Common myeloid progenitor, CD34-positive (primary cell): Measurements from ENCODE around the gene ABCA2.

Experiments used
- CTCF ChIA-PET: fragments of 350-600 bp; sonication (Branson Sonifier 250); formaldehyde crosslinking; loops from one replicate; lab custom pipeline; 2021; ENCODE audit warnings: antibody characterized with exemption; lab: Charles Lee
- POLR2A ChIA-PET: fragments of 350-600 bp; sonication (Branson Sonifier 250); formaldehyde crosslinking; loops from one replicate; lab custom pipeline; 2021; ENCODE audit warnings: antibody characterized with exemption; lab: Charles Lee
- DNase-seq, 3 donors: peaks; one replicate each; pipeline versions ENCODE4 v3.0.0 to v3.0.0-alpha.2; 2013
- H3K27ac ChIP-seq, 2 experiments: 1 replicate in 1 of 2; 2 replicates in 1 of 2; pipeline ENCODE4 v1.7.0; 2013; ENCODE audit warnings: inconsistent platforms in 2 of 2, low read length in 2 of 2, mild to moderate bottlenecking in 2 of 2, low read depth in 1 of 2, moderate library complexity in 1 of 2; ENCODE audit not compliant: severe bottlenecking in 2 of 2, insufficient read depth in 1 of 2, poor library complexity in 1 of 2
- H3K27me3 ChIP-seq, 5 experiments: replicated peaks in 2 of 5; 1 replicate in 3 of 5; 2 replicates in 2 of 5; pipeline versions ENCODE4 v1.6.1 to v1.7.0; 2013; ENCODE audit warnings: low read length in 4 of 5, mild to moderate bottlenecking in 2 of 5, moderate library complexity in 2 of 5, inconsistent platforms in 1 of 5; ENCODE audit not compliant: insufficient read depth in 5 of 5, control insufficient read depth in 4 of 5
- H3K36me3 ChIP-seq, 4 experiments: 1 replicate in 2 of 4; 2 replicates in 2 of 4; pipeline versions ENCODE4 v1.6.1 to v1.7.0; 2013; ENCODE audit warnings: low read length in 3 of 4, control low read depth in 1 of 4, mild to moderate bottlenecking in 1 of 4; ENCODE audit not compliant: control insufficient read depth in 4 of 4, insufficient read depth in 4 of 4
- H3K4me1 ChIP-seq, 4 experiments: 1 replicate in 3 of 4; 2 replicates in 1 of 4; pipeline versions ENCODE4 v1.6.1 to v1.7.1; 2013; ENCODE audit warnings: low read length in 3 of 4, mild to moderate bottlenecking in 3 of 4, control low read depth in 1 of 4, inconsistent platforms in 1 of 4, moderate library complexity in 1 of 4; ENCODE audit not compliant: control insufficient read depth in 4 of 4, insufficient read depth in 4 of 4; ENCODE audit errors: control extremely low read depth in 1 of 4
- H3K4me3 ChIP-seq, 7 experiments: 1 replicate in 4 of 7; 2 replicates in 3 of 7; pipeline versions ENCODE4 v1.5.1 to v1.7.0; 2013; ENCODE audit warnings: mild to moderate bottlenecking in 7 of 7, low read length in 6 of 7, moderate library complexity in 6 of 7, inconsistent platforms in 2 of 7, low read depth in 2 of 7, control low read depth in 1 of 7; ENCODE audit not compliant: insufficient read depth in 4 of 7, control insufficient read depth in 1 of 7; ENCODE audit errors: extremely low read depth in 1 of 7
- H3K9me3 ChIP-seq, 5 experiments: 1 replicate in 4 of 5; 2 replicates in 1 of 5; pipeline versions ENCODE4 v1.6.1 to v1.7.1; 2013; ENCODE audit warnings: low read length in 4 of 5, mild to moderate bottlenecking in 2 of 5, inconsistent platforms in 1 of 5, low read depth in 1 of 5, moderate library complexity in 1 of 5; ENCODE audit not compliant: control insufficient read depth in 4 of 5, insufficient read depth in 2 of 5; ENCODE audit errors: control extremely low read depth in 1 of 5
- WGBS: methylation state at CpG from one replicate; pipeline ENCODE4 v1.1.5; 2013; ENCODE audit not compliant: insufficient coverage; 5-methylcytosine and 5-hydroxymethylcytosine counted together

Gene ABCA2

DNA sequence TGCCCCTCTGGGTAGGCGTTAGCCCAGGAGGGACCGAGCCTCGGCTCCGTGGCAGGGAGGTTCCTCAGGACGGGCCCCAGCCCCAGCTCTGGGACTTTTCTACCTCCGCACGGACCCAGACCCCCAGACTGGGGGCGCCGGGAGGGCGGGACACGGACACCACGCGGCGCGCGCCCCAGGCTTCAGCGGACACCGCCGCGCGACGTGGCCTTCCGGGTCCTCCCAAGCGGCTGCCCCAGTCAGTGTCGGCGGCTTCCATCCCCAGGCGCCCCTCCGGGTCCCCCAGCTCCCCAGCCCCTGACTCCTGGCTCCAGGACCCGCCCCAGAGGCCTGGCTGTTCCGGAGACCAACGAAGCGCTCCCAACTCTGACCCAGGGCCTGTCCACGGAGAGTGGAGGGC lies 42.2 kb downstream of the ABCA2 start:
- CTCF ChIA-PET, result interaction anchor here (1.2 to 3.6 kb wide), 3 partner anchors 9 to 12 kb away, joined by 4 to 17 read pairs (median 4); partner anchors contain the start of genes CLIC3 and PTGDS
- peaks cover 0 to 17% (median 9%) of the 10 kb centered on the region in 4 experiments for H3K4me1 ChIP-seq
- POLR2A ChIA-PET, result no interaction called here
- peaks cover 0 to 56% (median 13%) of the 10 kb centered on the region in 5 experiments for H3K27me3 ChIP-seq
- DNase-seq, result no peak
- H3K9me3 ChIP-seq, result no peaks in the 10 kb centered on the region
- no peak overlapping the region for H3K27ac ChIP-seq
- H3K4me3 ChIP-seq, result no peak overlapping the region
- 13% methylated on average over 20 of the region's 33 CpGs for WGBS
- H3K36me3 ChIP-seq, result no peaks in the 10 kb centered on the region

DNA sequence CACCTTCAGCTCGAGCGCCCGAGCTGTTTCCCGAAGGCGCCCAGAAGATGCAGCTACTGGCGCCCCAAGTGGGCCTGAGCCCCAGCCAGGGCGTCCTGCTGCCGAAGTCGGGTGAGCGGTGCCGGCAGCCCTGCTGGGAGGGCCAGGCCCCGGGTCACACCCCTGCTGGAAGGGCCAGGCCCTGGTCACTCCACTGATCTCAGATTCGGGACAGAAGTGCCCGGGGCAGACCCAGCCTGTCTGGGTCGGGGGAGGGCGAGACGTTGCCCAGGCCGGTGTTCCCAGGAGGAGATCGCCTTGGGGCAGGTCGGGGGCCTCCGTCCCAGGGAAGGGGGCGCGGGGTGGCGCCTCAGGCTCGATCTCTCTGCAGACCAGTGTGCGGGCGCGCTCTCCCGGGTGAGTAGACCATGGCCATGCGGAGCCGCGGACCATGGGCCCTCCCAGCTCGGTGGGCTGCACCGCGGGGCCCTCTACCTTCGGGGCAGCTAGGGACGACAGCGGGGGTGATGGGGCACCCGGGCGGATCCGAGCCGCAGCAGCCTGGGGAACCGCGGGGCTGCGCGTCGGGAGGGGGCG lies 42.9 kb downstream of the ABCA2 start:
- Histone ChIP-seq H3K36me3 (no peaks in the 10 kb centered on the region), H3K27ac (no peak overlapping the region), H3K4me3 (peak overlapping the region in 3 of 7 experiments; percentile 19 to 48 (median 45)), H3K9me3 (no peaks in the 10 kb centered on the region), H3K4me1 (peaks cover 0 to 17% (median 9%) of the 10 kb centered on the region in 4 experiments), H3K27me3 (peaks cover 0 to 54% (median 13%) of the 10 kb centered on the region in 5 experiments)
- ChIA-PET CTCF (interaction anchor here (1.0 to 1.9 kb wide), 2 partner anchors 11 to 50 kb away, joined by 3 to 4 read pairs; no protein-coding TSS in a partner anchor), POLR2A (no interaction called here)
- WGBS, result 3% methylated on average over 38 of the region's 48 CpGs
- DNase-seq, result peak in 2 of 3 donors; percentile 27 to 39

DNA sequence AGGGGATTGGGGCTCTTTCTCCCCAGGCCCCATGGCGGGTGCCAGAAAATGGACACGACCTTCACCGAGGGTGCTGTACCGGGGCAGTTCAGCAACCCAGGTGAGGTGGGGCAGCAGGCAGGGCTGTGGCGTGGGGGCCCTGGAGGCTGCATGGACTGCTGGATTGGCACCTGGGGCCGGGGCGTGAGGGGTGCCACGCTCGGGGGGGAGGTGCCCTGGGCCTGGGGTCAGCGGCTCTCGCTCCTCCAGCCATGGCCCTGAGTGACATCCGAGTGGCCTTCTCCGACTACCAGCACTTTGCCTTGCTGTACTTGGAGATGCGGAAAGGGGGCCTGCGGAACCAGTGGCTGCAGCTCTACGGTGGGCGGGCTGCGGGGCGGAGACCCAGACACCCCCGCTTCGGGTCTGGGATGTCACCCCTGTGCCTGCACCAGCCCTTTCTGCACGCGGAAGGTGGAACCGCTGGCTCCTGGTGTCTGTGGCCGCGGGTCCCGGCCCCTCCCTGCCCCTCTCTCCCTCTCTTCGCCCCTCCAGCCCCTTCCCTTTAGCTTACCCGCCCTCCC lies 43.5 kb downstream of the ABCA2 start:
- ChIA-PET CTCF (interaction anchor here (1.0 to 1.9 kb wide), 2 partner anchors 11 to 51 kb away, joined by 3 to 4 read pairs; no protein-coding TSS in a partner anchor), POLR2A (no interaction called here)
- Histone ChIP-seq H3K4me1 (peaks cover 0 to 17% (median 9%) of the 10 kb centered on the region in 4 experiments), H3K9me3 (no peaks in the 10 kb centered on the region), H3K4me3 (no peak overlapping the region), H3K27ac (no peak overlapping the region), H3K27me3 (peaks cover 0 to 54% (median 13%) of the 10 kb centered on the region in 5 experiments), H3K36me3 (no peaks in the 10 kb centered on the region)
- no peak for DNase-seq
- WGBS, result 57% methylated on average over 13 of the region's 29 CpGs

DNA sequence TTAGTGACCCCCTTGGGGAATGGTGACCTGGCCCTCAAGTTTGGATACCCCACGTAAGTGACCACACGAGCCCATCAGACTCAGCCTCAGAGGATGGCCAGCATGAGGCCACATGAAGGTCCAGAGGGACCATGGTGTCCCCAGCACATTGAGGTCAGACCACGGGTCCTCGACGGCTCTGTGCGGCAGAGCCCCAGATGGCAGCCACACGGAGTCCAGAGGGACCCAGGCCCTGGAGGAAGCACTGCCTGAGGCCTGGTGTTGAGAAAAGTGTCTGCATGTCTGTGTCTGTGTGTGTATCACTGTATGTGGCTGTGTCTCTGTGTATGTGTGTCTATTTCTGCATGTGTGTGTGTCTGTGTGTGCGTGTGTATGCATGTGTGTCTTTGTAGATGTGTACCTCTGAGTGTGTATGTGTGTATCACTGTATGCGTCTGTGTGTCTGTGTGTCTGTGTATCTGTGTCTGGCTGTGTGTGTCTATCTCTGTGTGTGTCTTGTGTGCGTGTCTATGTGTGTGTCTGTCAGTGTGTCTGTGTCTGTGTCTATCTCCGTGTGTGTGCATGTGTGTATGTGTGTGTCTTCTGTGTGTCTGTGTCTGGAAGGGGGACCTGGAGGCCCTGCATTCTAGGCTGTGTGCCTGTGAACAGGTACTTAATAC lies 44.3 kb downstream of the ABCA2 start:
- no peak overlapping the region for H3K4me3 ChIP-seq
- H3K27ac ChIP-seq, result no peak overlapping the region
- WGBS, result 83% methylated on average over 10 of the region's 11 CpGs
- ChIA-PET POLR2A (no interaction called here), CTCF (no interaction called here)
- no peaks in the 10 kb centered on the region for H3K36me3 ChIP-seq
- H3K9me3 ChIP-seq, result no peaks in the 10 kb centered on the region
- peaks cover 0 to 60% (median 14%) of the 10 kb centered on the region in 5 experiments for H3K27me3 ChIP-seq
- H3K4me1 ChIP-seq, result peaks cover 0 to 20% (median 11%) of the 10 kb centered on the region in 4 experiments
- DNase-seq, result no peak

DNA sequence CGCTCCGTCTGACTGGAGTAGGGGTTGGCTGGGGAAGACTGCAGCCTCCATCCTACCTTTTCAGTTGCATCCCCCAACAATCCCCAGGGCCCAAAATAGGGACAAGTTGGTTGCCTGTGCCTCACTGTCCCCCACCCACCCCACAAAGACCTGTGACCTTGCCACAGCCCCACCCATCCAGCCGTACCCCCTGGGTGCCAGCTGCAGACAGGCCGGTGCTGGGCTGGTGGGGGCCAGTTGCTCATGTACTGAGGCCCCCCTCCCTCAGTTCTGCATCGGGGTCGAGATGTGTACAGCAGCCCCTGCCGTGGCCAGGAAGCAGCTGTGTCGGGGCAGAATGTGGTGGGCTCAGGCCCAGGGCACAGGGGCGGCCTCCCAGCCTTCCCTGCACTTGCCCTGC lies 44.9 kb downstream of the ABCA2 start:
- Histone ChIP-seq H3K27ac (no peak overlapping the region), H3K36me3 (no peaks in the 10 kb centered on the region), H3K4me1 (peaks cover 0 to 21% (median 12%) of the 10 kb centered on the region in 4 experiments), H3K9me3 (no peaks in the 10 kb centered on the region), H3K4me3 (no peak overlapping the region), H3K27me3 (peaks cover 0 to 60% (median 13%) of the 10 kb centered on the region in 5 experiments)
- WGBS, result 74% methylated on average over 6 of the region's 9 CpGs
- ChIA-PET POLR2A (no interaction called here), CTCF (no interaction called here)
- no peak for DNase-seq

DNA sequence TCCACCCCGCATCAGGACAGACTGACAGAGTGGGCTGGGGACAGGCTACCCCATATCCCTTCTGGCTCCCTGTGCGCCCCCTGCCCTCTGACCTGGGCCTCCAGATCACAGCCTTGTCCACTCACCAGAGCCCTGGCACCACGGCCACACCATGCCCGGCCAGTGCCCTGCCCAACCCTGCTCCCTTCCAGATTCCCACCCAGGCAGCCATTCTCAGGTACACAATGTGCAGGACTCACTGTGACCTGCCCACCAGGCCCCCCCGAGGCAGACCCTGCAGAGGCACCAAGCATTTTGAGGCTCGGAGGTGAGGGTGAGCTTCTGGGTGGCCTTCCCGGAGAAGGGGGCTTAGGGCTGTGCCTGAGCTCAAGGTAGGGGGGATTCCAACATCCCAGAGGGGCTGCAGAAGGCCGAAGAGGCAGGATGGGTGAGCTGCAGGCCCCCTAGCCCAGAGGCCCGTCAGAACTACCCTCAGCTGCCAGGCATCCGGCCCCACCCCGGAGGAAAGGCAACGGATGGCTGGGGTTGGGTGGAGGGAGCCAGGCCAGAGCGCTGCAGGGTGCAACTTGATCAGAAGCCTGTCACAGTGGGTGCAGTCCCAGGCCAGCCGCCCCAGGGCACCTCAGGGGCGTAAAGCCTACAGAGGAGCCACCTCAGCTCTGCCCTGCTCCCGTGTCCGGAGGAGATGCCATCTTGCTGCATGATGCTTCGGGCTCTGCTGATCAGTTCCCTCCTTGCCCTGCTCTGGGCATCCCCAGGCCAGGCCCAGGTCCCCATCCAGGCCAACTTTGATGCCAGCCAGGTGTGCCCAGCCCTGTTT lies 45.6 kb downstream of the ABCA2 start, which contains the start of gene LCNL1:
TSS of gene LCNL1 (plus strand) at position 762 of the 820 bp plus-strand sequence. CDS start 594 bp downstream, outside the sequence.
- Histone ChIP-seq H3K27me3 (peaks cover 0 to 56% (median 11%) of the 10 kb centered on the region in 5 experiments), H3K4me1 (peaks cover 0 to 29% (median 19%) of the 10 kb centered on the region in 4 experiments), H3K9me3 (no peaks in the 10 kb centered on the region), H3K4me3 (no peak within 1 kb of the TSS), H3K27ac (no peak within 1 kb of the TSS), H3K36me3 (no peaks in the 10 kb centered on the region)
- ChIA-PET CTCF (interaction anchor here (1.0 to 1.6 kb wide), 3 partner anchors 10 to 47 kb away, joined by 3 to 4 read pairs (median 3); partner anchors contain the start of gene PAXX), POLR2A (no interaction called here)
- no peak for DNase-seq
- WGBS, result 93% methylated on average over 14 of the region's 18 CpGs
